Gastrocnemius medialis (tissue), 4 donors: ENCODE measurements around the gene PWP1. TPM values are rescaled to one million over a fixed set of nuclear protein-coding genes. Genes with fewer than 3 reads are reported as not detected.

Experiments used
- ATAC-seq, 2 donors: fragments of 150-250 bp; one replicate each; pipeline ENCODE4 v1.9.1; 2016
- DNase-seq, 2 donors: peaks; one replicate each; pipeline ENCODE4 v3.0.0-alpha.2; 2019
- H3K27ac ChIP-seq, 4 donors: fragments of 200-600 bp; sonication (generic); 1 replicate in 1 of 4; 2 replicates in 3 of 4; pipeline ENCODE4 v1.5.1; 2016 to 2018; ENCODE audit warnings: mild to moderate bottlenecking in 2 of 4, moderate library complexity in 1 of 4
- H3K27me3 ChIP-seq, 3 donors: fragments of 200-600 bp; sonication (generic) in 2 of 3; 1 replicate in 1 of 3; 2 replicates in 2 of 3; pipeline versions ENCODE4 v1.5.1 to v1.6.0; 2016 to 2019; ENCODE audit warnings: mild to moderate bottlenecking in 1 of 3, moderate library complexity in 1 of 3
- H3K36me3 ChIP-seq, 2 donors: fragments of 200-600 bp; sonication (generic) in 1 of 2; one replicate each; pipeline ENCODE4 v1.5.1; 2017 to 2018
- H3K4me1 ChIP-seq, 2 donors: fragments of 200-600 bp; sonication (generic) in 1 of 2; one replicate each; pipeline ENCODE4 v1.5.1; 2016 to 2017; ENCODE audit warnings: mild to moderate bottlenecking in 2 of 2
- H3K4me3 ChIP-seq, 4 donors: fragments of 200-600 bp; sonication (generic) in 3 of 4; 1 replicate in 1 of 4; 2 replicates in 3 of 4; pipeline ENCODE4 v1.5.1; 2016 to 2019; ENCODE audit warnings: mild to moderate bottlenecking in 2 of 4
- H3K9me3 ChIP-seq, 3 donors: fragments of 200-600 bp; sonication (generic) in 2 of 3; 1 replicate in 1 of 3; 2 replicates in 2 of 3; pipeline ENCODE4 v1.5.1; 2016 to 2019
- POLR2A ChIP-seq, 2 donors: fragments of 450-650 bp; IDR thresholded peaks; one replicate each; pipeline ENCODE4 v1.6.1; 2017; ENCODE audit warnings: antibody characterized with exemption in 2 of 2, mild to moderate bottlenecking in 2 of 2, moderate library complexity in 2 of 2
- in situ Hi-C, 4 donors: fragments of 200-750 bp; cut with MboI; loops; one replicate each; pipeline versions ENCODE4 v1.15.0 to v1.8.0; 2017; ENCODE audit warnings: low sequenced_read_pairs in 4 of 4
- intact Hi-C: fragments of 100-400 bp; cut with DNase I; formaldehyde crosslinking; loops from one replicate; pipeline ENCODE4 v1.15.1; 2023; ENCODE audit warnings: low total_unique reads
- total RNA-seq, 4 donors: library from RNA; depleted of rRNA; stranded (reverse); fragments of >200 nt; gene quantifications; one replicate each; pipeline versions ENCODE4 v1.1.0 to v1.2.3, GENCODE V29; 2016
- TF ChIP-seq, protein P1 (sequence below), 5 experiments: fragments of 450-650 bp in 3 of 5; fragments of 200-600 bp in 2 of 5; sonication (generic) in 2 of 5; IDR thresholded peaks in 4 of 5; conservative IDR thresholded peaks in 1 of 5; 1 replicate in 4 of 5; 2 replicates in 1 of 5; pipeline ENCODE4 v1.5.1; 2016 to 2019; ENCODE audit warnings: antibody characterized with exemption in 5 of 5, mild to moderate bottlenecking in 3 of 5, moderate library complexity in 3 of 5

The PWP1 gene
- total RNA-seq, 4 donors from 2014 or later, result 37.9 to 62.1 (median 48.0) TPM

GRCh38 chr12:107668320-107669098, 17.1 kb upstream of the PWP1 start:
- DNase-seq, result no peak
- ATAC-seq, result no peak
- intact Hi-C loops (no loop called here), in situ Hi-C loops (loop anchor here in 1 of 4 donors (25.0 kb wide), 1 partner anchor 219 kb away; no protein-coding TSS in a partner anchor)
- H3K36me3 ChIP-seq, result no peaks in the 10 kb centered on the region
- no peak overlapping the region for H3K4me3 ChIP-seq
- no peak for TF ChIP-seq POLR2A (IDR thresholded peaks at IDR 0.05)
- TF ChIP-seq, protein P1, sequence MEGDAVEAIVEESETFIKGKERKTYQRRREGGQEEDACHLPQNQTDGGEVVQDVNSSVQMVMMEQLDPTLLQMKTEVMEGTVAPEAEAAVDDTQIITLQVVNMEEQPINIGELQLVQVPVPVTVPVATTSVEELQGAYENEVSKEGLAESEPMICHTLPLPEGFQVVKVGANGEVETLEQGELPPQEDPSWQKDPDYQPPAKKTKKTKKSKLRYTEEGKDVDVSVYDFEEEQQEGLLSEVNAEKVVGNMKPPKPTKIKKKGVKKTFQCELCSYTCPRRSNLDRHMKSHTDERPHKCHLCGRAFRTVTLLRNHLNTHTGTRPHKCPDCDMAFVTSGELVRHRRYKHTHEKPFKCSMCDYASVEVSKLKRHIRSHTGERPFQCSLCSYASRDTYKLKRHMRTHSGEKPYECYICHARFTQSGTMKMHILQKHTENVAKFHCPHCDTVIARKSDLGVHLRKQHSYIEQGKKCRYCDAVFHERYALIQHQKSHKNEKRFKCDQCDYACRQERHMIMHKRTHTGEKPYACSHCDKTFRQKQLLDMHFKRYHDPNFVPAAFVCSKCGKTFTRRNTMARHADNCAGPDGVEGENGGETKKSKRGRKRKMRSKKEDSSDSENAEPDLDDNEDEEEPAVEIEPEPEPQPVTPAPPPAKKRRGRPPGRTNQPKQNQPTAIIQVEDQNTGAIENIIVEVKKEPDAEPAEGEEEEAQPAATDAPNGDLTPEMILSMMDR (IDR thresholded peaks at IDR 0.05 in 4 of 5, conservative IDR thresholded peaks at IDR 0.05 in 1 of 5), result no peak
- no peaks in the 10 kb centered on the region for H3K4me1 ChIP-seq
- H3K27me3 ChIP-seq, result peaks cover 0 to 19% (median 3%) of the 10 kb centered on the region in 3 donors
- H3K9me3 ChIP-seq, result no peaks in the 10 kb centered on the region
- H3K27ac ChIP-seq, result no peak overlapping the region

DNA sequence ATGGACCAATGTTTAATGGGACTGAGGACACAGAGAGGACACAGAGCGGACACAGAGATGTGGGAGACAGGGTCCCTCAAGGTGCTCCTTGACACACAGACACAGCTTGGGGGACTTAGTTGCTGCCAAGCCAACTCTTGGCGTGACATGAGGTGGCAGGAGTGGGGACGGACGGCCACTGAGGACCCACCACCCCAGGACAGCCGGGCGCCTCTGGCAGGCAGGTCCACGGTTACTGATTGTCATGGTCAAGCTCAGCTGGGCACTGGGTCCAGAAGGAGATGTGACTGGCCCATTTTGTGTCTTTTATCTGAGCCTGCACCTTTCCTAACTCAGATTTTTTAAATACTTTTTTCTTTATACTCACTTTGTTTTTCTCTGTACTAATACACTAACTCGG, 15.7 kb upstream of the PWP1 start:
- TF ChIP-seq, protein P1 (IDR thresholded peaks at IDR 0.05 in 4 of 5, conservative IDR thresholded peaks at IDR 0.05 in 1 of 5), result no peak
- no peak for TF ChIP-seq POLR2A (IDR thresholded peaks at IDR 0.05)
- Histone ChIP-seq H3K27ac (no peak overlapping the region), H3K36me3 (no peaks in the 10 kb centered on the region), H3K9me3 (no peaks in the 10 kb centered on the region), H3K27me3 (peaks cover 0 to 19% (median 3%) of the 10 kb centered on the region in 3 donors), H3K4me1 (no peaks in the 10 kb centered on the region), H3K4me3 (no peak overlapping the region)
- in situ Hi-C loops (loop anchor here in 2 of 4 donors (10.0 to 25.0 kb wide), 2 partner anchors 215 to 217 kb away; no protein-coding TSS in a partner anchor), intact Hi-C loops (loop anchor here (10.0 kb wide), 1 partner anchor 215 kb away; no protein-coding TSS in a partner anchor)
- no peak for ATAC-seq
- no peak for DNase-seq

- no peak for TF ChIP-seq POLR2A (IDR thresholded peaks at IDR 0.05)
- TF ChIP-seq, protein P1 (IDR thresholded peaks at IDR 0.05 in 4 of 5, conservative IDR thresholded peaks at IDR 0.05 in 1 of 5), result peak in 3 of 5 experiments; percentile 18 to 47 (median 28)
- ATAC-seq (no peak), DNase-seq (no peak)
- Histone ChIP-seq H3K27me3 (peaks cover 0 to 16% (median 3%) of the 10 kb centered on the region in 3 donors), H3K4me1 (no peaks in the 10 kb centered on the region), H3K36me3 (no peaks in the 10 kb centered on the region), H3K27ac (no peak overlapping the region), H3K4me3 (no peak overlapping the region), H3K9me3 (no peaks in the 10 kb centered on the region)
- in situ Hi-C loops (loop anchor here in 2 of 4 donors (10.0 to 25.0 kb wide), 2 partner anchors 214 to 216 kb away; no protein-coding TSS in a partner anchor), intact Hi-C loops (loop anchor here (10.0 kb wide), 1 partner anchor 214 kb away; no protein-coding TSS in a partner anchor)
Measured at GRCh38 chr12:107670999-107671643, 14.5 kb upstream of the PWP1 start.

DNA sequence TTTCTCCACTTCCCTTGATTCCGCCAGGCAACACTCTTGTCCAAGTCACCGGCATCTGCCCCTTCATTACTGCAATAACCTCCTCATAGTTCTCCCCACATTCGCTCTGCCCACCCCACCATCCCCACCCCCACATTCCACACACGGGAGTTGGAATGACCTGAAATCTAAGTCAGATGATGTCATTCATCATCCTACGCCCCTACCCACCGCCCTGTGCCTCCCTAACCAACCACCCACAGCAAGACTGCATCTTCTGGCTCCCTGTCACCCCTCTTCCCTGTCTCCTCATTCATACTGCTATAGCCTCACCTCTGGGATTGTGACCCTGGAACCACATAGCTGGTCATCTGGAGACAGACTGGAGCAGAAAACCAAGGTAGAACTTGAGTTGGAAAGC, 7.9 kb upstream of the PWP1 start:
- Histone ChIP-seq H3K4me3 (no peak overlapping the region), H3K9me3 (no peaks in the 10 kb centered on the region), H3K27me3 (peaks cover 0 to 4% (median 0%) of the 10 kb centered on the region in 3 donors), H3K4me1 (no peaks in the 10 kb centered on the region), H3K36me3 (no peaks in the 10 kb centered on the region), H3K27ac (no peak overlapping the region)
- ATAC-seq (no peak), DNase-seq (no peak)
- in situ Hi-C loops (loop anchor here in 2 of 4 donors (10.0 to 25.0 kb wide), 2 partner anchors 207 to 835 kb away; partner anchors contain the start of gene FICD (in 1 of the 2)), intact Hi-C loops (loop anchor here (5.0 to 10.0 kb wide), 2 partner anchors 207 to 940 kb away; no protein-coding TSS in a partner anchor)
- no peak for TF ChIP-seq POLR2A (IDR thresholded peaks at IDR 0.05)
- TF ChIP-seq, protein P1 (IDR thresholded peaks at IDR 0.05 in 4 of 5, conservative IDR thresholded peaks at IDR 0.05 in 1 of 5), result no peak
